Testis (tissue), 2 donors: Measurements from ENCODE around the gene MUC5AC.

Source experiments
- POLR2A ChIP-seq: fragments of 450-650 bp; IDR thresholded peaks from one replicate; pipeline ENCODE4 v1.6.1; 2017; ENCODE audit warnings: antibody characterized with exemption, mild to moderate bottlenecking, moderate library complexity
- TF ChIP-seq, protein P1 (sequence below), 3 experiments: fragments of 450-650 bp in 2 of 3; fragments of 200-600 bp in 1 of 3; sonication (generic) in 1 of 3; IDR thresholded peaks; one replicate each; pipeline ENCODE4 v1.5.1; 2016 to 2019; ENCODE audit warnings: antibody characterized with exemption in 3 of 3, mild to moderate bottlenecking in 2 of 3, moderate library complexity in 1 of 3

GRCh38 chr11:1237128-1237580, 79.4 kb downstream of the MUC5AC start:
- TF ChIP-seq, protein P1, sequence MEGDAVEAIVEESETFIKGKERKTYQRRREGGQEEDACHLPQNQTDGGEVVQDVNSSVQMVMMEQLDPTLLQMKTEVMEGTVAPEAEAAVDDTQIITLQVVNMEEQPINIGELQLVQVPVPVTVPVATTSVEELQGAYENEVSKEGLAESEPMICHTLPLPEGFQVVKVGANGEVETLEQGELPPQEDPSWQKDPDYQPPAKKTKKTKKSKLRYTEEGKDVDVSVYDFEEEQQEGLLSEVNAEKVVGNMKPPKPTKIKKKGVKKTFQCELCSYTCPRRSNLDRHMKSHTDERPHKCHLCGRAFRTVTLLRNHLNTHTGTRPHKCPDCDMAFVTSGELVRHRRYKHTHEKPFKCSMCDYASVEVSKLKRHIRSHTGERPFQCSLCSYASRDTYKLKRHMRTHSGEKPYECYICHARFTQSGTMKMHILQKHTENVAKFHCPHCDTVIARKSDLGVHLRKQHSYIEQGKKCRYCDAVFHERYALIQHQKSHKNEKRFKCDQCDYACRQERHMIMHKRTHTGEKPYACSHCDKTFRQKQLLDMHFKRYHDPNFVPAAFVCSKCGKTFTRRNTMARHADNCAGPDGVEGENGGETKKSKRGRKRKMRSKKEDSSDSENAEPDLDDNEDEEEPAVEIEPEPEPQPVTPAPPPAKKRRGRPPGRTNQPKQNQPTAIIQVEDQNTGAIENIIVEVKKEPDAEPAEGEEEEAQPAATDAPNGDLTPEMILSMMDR (IDR thresholded peaks at IDR 0.05) = no peak
- no peak for TF ChIP-seq POLR2A
